GM11168 (cell line): ENCODE data around the gene PRMT5.
"Not testable (repeated sequence)": the region's sequence is repeated elsewhere in the genome, so short reads cannot be mapped to it uniquely, and the experiment has no call there.

Source experiments
- in situ Hi-C: fragments of 300-500 bp; cut with MboI; formaldehyde crosslinking; loops from one replicate; pipeline ENCODE4 v1.12.0; 2022; ENCODE audit warnings: low sequenced_read_pairs; ENCODE audit not compliant: unreplicated experiment

PRMT5 gene

DNA sequence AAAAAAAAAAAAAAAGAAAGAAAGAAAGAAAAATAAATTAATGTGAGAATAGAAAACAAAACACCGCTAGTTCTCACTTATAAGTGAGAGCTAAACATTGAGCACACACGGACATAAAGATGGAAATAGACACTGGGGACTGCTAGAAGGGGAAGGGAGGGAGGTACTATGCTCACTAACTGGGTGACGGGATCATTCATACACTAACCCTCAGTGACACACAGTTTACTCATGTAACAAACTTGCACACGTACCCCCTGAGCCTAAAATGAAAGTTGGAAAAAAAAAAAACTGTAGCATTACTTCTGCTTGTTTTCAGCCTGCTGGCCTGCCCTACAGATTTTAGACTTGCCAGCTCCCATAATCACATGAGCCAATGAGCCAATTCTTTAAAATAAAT, 10.5 kb upstream of the PRMT5 start:
- in situ Hi-C loops: no loop called here

DNA sequence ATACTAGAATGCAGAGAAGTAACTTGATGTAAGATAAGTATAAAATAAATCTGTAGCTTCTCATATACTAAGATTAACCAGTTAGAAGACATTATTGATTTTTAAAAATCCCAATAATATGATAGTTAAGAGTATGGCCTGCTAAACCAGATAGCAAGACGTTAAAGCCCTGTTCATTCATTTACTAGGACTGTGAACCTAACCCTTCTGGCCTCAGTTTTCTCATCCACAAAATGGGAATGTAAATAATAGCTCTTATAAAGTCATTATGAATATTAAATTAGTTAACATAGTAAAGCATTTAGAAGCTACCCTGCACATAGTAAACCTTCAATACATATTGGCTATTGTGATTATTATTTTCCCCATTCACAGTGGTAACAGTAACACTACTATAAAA, 6.0 kb upstream of the PRMT5 start:
- in situ Hi-C loops: no loop called here

DNA sequence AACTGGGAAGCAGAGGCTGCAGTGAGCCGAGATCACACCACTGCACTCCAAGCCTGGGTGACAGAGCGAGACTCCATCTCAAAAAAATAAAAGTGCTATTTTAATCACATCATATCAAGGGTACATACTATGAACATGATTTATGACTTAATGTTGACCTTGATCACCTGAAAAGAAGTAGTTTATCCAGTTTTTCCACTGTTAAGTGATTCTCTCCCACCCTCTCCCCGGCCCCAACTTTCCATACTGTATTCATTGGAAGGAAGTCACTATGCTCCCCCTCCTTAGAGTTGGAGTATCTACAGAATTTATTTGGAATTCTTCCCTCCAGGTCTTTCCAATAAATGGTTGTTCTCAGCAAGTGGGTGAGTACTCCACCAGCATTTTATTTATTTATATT, 3.0 kb upstream of the PRMT5 start:
- in situ Hi-C loops: no loop called here

DNA sequence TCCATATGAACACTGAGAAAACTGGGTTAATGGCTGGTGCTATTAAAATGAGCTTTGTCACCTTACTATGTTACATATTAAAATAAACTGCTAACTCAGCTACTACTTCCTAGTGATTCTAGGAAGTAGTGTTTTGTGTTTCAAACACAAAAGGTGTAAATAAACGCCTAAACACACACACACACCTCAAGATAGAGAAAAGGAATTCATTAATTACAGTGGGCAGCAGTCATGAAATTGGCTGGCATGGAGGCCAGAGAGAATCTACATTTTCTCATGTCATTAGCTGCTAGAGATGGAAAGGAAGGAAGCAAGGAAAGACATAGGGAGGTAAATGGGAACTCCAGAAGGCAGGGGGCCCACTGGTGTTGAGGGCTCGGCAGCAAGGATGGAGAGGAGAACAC, 787 bp upstream of the PRMT5 start:
- in situ Hi-C loops: no loop called here

DNA sequence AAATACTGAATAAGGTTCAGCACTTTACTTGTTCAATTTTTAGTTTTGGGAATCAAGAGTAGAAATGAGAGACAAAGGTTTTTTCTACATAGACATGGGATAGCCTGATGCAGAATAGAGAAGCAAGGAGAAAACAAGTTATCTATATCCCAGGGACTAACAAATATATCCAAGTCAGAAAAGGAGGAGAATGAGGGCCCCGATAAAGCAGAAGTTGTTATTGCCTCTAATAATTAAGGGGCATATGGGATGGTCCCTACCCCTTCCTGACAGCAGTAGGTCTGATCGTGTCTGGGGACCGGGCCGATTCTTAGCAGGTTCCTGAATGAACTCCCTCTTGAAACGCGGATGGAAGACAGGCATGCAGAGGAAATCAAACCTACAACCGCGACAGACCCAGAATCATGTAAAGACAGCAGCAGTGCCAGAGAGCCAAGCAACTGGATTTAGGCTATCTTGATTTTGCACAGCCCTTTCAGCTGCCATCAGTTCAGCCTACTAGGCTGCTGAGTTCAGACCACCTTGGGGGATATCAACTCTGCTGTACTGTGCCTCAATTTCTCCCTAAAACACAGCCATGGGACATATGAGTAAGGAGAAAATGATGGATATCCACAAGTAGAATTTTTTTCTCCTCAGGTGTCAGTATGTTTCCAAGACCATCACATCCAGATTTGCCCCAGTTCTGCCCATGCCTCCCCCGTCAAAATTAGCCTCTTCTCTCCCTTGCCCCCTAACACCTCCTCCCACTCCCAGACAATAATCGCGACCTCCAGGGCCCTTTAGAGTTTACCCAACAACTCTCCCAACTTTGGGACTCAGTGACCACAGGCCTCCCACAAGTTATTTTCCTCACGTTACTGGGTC, 706 bp downstream of the PRMT5 start:
- in situ Hi-C loops: no loop called here

DNA sequence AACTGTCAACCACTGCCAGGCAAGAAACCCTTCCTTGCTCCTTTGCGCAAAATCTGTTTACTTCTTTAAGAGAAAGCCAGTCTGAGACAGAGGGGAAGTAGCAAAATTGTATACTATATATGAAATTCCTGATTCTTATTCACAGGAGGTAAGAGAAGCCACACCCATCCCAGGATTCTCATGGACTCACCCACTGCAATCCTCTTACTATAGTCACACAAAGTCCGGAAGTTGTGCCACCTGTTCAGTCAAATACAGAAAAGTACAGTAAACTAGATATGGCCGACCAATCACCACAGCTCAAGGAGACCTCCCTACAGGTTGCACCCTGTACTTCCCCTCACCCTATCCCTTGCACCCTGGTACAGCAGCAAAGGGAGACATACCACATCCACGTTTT, 2.9 kb downstream of the PRMT5 start:
- in situ Hi-C loops: no loop called here

DNA sequence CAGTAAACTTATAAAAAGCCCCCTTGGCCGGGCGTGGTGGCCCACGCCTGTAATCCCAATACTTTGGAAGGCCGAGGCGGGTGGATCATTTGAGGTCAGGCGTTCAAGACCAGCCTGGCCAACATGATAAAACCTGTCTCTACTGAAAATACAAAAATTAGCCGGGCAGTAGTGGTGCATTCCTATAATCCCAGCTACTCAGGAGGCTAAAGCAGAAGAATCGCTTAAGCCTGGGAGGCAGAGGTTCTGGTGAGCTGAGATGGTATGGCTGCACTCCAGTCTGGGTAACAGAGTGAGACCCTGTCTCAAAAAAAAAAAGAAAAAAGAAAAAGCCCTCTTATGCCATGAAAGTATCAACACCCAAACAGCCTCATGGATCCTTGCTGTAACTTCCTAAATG, 3.7 kb downstream of the PRMT5 start:
- in situ Hi-C loops: no loop called here

DNA sequence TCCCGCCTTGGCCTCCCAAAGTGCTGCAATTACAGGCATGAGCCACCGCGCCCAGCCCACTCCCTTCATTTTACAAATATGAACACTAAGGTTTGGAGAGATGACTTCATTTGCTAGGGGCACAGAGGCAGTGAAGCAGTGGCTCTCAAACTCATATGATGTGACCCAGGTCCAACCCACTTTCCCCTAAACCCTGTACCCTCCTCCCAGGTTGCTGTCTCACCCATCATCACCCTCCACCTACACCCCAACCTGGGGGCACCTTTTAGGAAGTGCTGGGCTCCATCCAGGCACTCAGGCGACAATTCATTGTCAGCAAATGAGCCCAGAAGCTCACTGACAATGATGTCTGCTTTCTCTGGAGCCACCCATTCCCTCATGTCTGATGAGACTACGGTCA, 5.4 kb downstream of the PRMT5 start:
- in situ Hi-C loops: no loop called here

DNA sequence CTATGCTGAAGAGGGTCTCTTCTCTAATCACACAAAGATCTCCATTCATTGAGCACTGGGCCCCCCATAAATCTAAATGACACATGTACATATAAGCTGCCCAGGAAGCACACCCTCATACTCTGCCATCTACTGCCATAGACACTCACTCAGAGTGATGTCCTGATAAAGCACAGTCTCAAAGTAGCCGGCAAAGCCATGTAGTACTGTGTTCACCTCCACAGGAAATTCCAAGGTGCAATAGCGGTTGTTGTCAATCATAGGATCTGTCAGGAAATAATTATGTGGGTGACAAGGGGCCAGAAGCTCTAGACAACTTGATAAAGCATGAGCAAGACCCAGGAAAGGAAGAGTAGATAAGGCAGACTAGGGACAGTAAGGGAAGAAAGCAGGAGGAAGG, 6.9 kb downstream of the PRMT5 start:
- in situ Hi-C loops: no loop called here

DNA sequence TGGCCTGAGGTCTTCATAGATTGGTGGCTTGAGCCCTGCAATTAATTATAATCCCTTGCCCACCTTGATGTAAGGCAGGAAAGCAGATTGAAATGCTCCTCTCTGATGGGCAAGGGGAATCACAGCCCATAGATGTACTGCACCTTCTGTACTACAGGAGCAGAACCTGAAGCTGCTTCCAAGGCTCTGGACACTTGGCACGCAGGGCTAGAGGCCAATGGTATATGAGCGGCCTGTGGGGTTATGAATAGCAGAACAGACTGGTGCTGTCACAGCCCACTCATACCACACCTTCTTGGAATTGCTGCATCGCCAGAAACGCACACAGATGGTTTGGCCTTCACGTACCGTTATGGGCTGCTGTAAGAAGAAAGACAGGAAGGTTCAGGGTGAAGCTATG, 8.5 kb downstream of the PRMT5 start:
- in situ Hi-C loops: no loop called here

DNA sequence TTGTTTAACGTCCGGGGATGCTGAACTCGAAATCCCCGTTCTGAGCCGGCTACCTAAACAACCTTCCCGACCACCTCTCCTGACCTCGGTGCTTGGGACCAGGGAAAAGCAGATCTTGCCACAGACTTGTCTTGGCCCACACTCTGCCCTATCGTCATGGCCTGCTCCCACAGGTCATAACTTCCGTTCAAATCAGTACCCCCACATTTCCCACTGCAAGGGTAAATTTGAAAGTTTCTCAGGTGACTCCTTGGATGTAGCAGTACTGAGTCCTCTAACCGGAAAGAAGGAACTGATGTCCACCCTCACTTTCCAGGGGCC, 9.6 kb downstream of the PRMT5 start:
- in situ Hi-C loops: no loop called here

DNA sequence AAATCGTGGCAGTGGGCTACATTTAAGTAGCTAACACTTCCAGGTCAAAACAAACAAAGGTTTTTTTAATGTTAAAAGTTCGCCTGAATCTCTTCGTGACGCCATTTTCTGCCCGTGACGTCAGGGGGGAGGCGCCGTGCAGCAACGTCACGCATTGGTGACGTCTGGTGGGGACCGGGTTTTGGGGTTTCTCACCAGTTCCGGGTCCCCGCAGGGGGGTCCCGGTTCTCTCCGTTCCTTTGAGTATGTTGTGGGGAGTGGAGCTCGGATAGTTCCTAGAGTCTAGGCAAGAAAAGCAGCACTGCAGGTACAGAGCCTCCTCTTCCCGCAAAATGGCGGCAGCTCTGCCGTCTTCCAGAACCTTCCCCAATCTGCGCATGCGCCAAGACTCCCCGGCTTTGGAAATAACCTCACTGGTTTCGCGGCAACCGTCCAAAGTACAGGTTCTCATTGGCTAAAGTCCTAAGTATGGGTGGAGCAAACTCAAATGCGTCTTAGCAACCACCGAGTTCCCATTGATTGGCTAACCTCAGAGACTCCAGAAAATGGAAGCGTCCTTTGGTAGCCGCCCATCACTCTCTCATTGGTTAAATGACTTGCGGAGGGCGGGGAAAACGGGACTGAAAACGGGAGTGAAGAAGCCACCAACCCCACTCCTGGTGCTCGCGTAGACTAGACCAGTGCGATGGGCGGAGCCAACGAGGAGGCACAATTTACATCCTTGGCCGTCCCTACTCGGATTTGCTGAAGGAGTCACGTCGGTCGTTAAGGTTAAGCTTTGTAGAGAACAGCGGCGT, 10.2 kb downstream of the PRMT5 start, which contains the start of gene RBM23:
Gene RBM23 (minus strand): TSS at position 346 of the 797 bp plus-strand sequence.
- in situ Hi-C loops: no loop called here

DNA sequence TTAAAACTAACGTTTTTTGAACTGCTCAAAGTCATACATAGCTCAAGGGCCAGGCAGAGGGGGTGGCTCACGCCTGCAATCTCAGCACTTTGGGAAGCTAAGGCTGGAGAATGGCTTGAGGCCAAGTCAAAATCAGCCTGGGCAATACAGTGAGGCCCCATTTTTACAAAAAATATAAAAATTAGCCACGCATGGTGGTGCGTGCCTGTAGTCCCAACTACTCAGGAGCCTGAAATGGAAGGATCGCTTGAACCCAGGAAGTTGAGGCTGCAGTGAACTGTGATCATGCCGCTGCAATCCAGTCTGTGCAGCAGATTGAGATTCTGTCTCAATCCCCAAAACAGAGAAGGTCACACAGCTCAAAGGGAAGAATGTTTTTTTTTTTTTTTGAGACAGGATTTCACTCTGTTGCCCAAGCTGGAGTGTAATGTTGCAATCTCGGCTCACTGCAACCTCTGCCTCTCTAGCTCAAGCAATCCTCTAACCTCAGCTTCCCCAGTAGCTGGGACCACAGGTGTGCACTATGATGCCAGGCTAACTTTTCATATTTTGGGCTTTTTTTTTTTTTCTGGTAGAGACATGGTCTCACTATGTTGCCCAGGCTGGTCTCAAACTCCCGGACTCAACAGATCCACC, 13.2 kb downstream of the PRMT5 start:
- in situ Hi-C loops: no loop called here

DNA sequence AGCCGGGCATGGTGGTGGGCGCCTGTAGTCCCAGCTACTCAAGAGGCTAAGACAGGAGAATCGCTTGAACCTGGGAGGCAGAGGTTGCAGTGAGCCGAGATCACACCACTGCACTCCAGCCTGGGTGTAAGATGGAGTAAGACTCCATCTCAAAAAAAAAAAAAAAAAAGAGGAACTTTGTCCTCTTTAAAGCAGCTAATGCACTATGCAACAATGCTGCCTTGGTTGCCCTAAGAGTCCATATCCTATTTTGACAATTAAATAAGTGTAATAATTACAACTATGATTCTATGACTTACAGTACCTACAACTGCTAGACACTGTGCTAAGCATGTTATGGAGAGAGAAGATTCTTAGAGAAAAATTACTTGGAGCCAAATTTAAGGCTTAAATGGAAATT, 14.3 kb downstream of the PRMT5 start:
- in situ Hi-C loops: not testable (repeated sequence)

DNA sequence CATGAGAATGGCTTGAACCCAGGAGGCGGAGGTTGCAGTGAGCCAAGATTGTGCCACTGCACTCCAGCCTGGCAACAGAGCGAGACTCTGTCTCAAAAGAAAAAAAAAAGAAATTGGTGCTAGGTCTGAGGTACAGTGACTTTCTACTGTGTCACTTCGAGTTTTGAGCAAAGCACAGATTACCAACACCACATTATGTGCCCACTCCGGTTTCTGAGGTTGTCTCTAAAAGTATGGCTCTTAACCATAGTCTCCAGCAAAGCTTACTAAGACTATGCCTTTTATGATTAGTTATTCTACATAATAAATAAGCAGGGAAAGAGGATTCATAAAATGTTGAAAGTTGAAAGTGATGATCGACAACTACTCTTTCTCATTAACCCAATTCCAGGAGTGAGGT, 18.3 kb downstream of the PRMT5 start:
- in situ Hi-C loops: no loop called here

DNA sequence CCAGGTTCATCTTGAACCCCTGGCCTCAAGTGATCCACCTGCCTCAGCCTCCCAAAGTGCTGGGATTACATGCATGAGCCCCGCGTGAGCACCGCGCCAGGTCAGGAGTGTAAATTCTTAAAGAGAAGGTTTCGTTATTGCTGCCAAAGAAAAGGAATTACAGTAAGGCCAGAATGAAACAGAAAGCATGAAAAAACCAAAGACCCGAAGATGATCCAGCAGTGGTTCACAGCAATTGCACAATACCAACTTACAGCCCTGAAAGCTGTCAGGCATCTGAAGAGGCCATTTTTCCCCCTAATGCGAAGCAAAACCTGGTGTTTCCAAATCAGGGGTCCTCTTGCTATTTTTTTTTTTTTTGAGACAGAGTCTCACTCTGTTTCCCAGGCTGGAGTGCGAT, 20.6 kb downstream of the PRMT5 start:
- in situ Hi-C loops: no loop called here

DNA sequence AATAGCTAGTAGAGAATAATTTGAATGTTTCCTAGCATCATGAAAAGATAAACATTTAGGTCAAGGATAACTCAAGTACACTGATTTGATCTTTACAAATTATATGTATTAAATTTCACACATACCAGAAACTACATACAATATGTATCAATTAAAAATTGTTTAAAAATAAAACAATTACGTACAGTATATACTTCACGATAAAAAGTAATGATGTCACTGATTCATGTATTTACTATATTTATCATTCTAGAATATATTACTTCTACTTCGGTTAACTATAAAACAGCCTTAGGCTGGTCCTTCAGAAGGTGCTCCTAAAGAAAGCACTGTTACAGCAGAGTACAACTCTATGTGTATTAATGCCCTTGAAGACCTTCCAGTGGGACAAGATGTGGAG, 21.7 kb downstream of the PRMT5 start:
- in situ Hi-C loops: no loop called here

DNA sequence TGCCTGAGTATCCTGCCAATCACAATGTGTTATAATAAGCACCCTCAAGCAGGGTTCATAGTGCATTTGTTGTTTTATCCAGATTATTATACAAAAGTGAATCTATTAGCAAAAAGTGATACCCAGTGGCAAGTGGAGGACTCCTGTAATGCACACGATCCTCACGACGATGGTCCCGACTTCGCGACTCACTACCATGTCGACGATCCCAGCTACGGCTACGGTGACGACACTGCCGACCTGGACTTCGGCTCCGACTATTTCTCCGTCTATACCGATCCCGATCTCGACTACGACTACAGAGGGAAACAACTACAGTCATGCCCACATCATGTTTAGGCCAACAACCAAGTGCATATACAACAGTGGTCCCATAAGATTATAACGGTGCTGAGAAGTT, 23.1 kb downstream of the PRMT5 start:
- in situ Hi-C loops: no loop called here

DNA sequence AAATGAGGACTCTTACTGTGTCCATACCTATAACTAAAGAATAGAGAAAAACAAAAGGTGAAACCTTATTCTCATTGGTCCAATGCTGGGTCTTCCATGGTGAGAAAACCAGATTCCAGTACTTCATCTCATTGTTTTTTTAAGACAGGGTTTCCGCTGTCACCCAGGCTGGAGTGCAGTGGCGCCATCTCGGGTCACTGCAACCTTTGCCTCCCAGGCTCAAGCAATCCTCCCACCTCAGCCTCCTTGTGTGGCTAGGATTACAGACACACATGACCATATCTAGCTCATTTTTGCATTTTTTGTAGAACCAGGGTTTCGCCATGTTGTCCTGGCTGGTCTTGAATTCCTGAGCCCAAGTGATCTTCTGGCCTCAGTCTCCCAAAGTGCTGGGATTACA, 23.5 kb downstream of the PRMT5 start:
- in situ Hi-C loops: no loop called here

DNA sequence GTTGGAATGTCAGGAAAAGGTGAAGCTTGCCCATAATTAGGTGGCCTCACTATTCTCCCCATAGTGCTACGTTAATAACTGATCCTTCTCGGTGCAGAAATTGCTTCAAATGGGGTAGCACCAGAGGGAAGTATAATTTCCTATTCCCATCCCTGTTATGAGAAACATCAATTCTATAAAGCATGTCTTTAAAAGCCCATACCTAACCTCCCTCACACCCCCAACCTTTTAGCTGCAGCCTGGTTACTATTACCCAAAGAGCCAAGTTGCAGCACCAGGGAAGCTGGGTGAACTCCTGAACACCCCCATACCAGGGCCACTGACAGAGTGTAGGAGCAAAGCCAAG, 25.5 kb downstream of the PRMT5 start:
- in situ Hi-C loops: no loop called here

DNA sequence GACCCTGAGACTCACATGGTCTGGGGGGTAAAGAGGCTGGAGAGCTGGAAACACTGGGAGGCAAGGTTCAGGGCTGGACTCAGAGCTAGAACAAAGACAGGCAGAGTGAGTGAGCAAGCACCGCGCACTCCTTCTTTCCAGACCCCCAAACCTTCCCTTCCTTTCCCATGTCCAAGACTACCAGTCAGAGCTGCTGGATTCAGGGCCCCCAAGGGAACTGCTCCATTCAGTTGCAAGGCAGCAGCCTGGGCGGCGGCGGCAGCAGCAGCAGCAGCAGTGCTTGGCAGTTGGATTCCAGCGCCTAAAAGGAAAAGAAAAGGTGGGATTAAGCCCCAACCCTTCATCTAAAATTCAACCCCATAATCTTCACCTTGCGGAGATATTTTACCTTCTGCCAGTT, 27.4 kb downstream of the PRMT5 start:
- in situ Hi-C loops: no loop called here
